SK-N-SH (cell line): Measurements from ENCODE around the gene USHBP1. TPM values are rescaled to one million over a fixed set of nuclear protein-coding genes. Genes with fewer than 3 reads are reported as not detected.

Source experiments
- CTCF ChIA-PET: fragments of 300-600, 350-600 bp; formaldehyde crosslinking; extraction: SDS; loops from one replicate; lab custom pipeline; 2021; lab: Yijun Ruan, JAX
- POLR2A ChIA-PET: fragments of 350-600 bp; sonication (Branson Sonifier 250); formaldehyde crosslinking; extraction: SDS; loops from one replicate; lab custom pipeline; 2020; ENCODE audit warnings: antibody characterized with exemption, inconsistent platforms; lab: Yijun Ruan, JAX
- DNase-seq: peaks from one replicate; pipeline ENCODE4 v3.0.0; 2012
- H2AFZ ChIP-seq: fragments of 200-600 bp; sonication (generic); 2 replicates; pipeline ENCODE4 v1.8.1; 2016; ENCODE audit warnings: antibody characterized with exemption, mild to moderate bottlenecking, low read depth
- H3F3A ChIP-seq: fragments of 200-600 bp; sonication (generic); replicated peaks from 2 replicates; pipeline ENCODE3; 2016; ENCODE audit warnings: antibody characterized with exemption, mild to moderate bottlenecking; ENCODE audit not compliant: insufficient read depth
- H3K27ac ChIP-seq, 2 experiments: fragments of 200-500 bp in 1 of 2; fragments of 200-600 bp in 1 of 2; sonication (Bioruptor generic) in 1 of 2; sonication (generic), shearing (Covaris generic) in 1 of 2; 2 replicates each; pipeline versions ENCODE4 v1.5.1 to v1.6.1; 2014 to 2016; ENCODE audit warnings: low read depth in 2 of 2, inconsistent platforms in 1 of 2, low read length in 1 of 2, mild to moderate bottlenecking in 1 of 2, mixed read lengths in 1 of 2
- H3K27me3 ChIP-seq: fragments of 200-600 bp; sonication (generic), shearing (Covaris generic); 2 replicates; pipeline ENCODE4 v1.6.1; 2016; ENCODE audit warnings: mixed run types; ENCODE audit not compliant: insufficient read depth
- H3K36me3 ChIP-seq, 2 experiments: fragments of 200-500 bp in 1 of 2; fragments of 200-600 bp in 1 of 2; sonication (Bioruptor generic) in 1 of 2; sonication (generic) in 1 of 2; replicated peaks in 1 of 2; 2 replicates each; pipeline versions ENCODE3 to v1.5.1; 2014 to 2016; ENCODE audit warnings: low read length in 1 of 2, mild to moderate bottlenecking in 1 of 2; ENCODE audit not compliant: insufficient read depth in 2 of 2, control insufficient read depth in 1 of 2
- H3K4me1 ChIP-seq, 2 experiments: fragments of 200-500 bp in 1 of 2; fragments of 200-600 bp in 1 of 2; sonication (Bioruptor generic) in 1 of 2; sonication (generic), shearing (Covaris generic) in 1 of 2; 2 replicates each; pipeline versions ENCODE4 v1.5.1 to v1.6.1; 2014 to 2016; ENCODE audit warnings: low read depth in 1 of 2, low read length in 1 of 2, mixed run types in 1 of 2; ENCODE audit not compliant: insufficient read depth in 2 of 2, control insufficient read depth in 1 of 2
- H3K4me2 ChIP-seq: fragments of 200-600 bp; sonication (generic), shearing (Covaris generic); 2 replicates; pipeline ENCODE4 v1.6.1; 2017; ENCODE audit warnings: mixed run types
- H3K4me3 ChIP-seq, 2 experiments: fragments of 200-500 bp in 1 of 2; fragments of 200-600 bp in 1 of 2; sonication (Bioruptor generic) in 1 of 2; sonication (generic), shearing (Covaris generic) in 1 of 2; 2 replicates each; pipeline versions ENCODE4 v1.5.1 to v1.8.1; 2014 to 2016; ENCODE audit warnings: low read depth in 2 of 2, inconsistent platforms in 1 of 2, low read length in 1 of 2, mild to moderate bottlenecking in 1 of 2, mixed read lengths in 1 of 2, moderate library complexity in 1 of 2
- H3K79me2 ChIP-seq: fragments of 200-600 bp; sonication (generic); 2 replicates; pipeline ENCODE4 v1.8.1; 2017; ENCODE audit warnings: mild to moderate bottlenecking; ENCODE audit not compliant: insufficient read depth
- H3K9ac ChIP-seq: fragments of 200-600 bp; sonication (generic); 2 replicates; pipeline ENCODE4 v1.6.1; 2017; ENCODE audit warnings: mixed run types
- H3K9me2 ChIP-seq: fragments of 200-600 bp; sonication (generic); 2 replicates; pipeline ENCODE4 v1.6.1; 2017; ENCODE audit warnings: mixed run types
- H3K9me3 ChIP-seq: fragments of 200-600 bp; sonication (generic); 2 replicates; pipeline ENCODE4 v1.6.1; 2017; ENCODE audit warnings: mixed run types, mild to moderate bottlenecking, moderate library complexity
- H4K20me1 ChIP-seq: fragments of 200-600 bp; sonication (generic); 2 replicates; pipeline ENCODE4 v1.6.1; 2017; ENCODE audit warnings: mild to moderate bottlenecking, mixed run types; ENCODE audit not compliant: insufficient read depth
- EZH2phosphoT487 ChIP-seq: fragments of 200-600 bp; sonication (generic); IDR thresholded peaks from 2 replicates; pipeline ENCODE4 v1.6.1; 2017; ENCODE audit warnings: low read depth, mixed run types, mild to moderate bottlenecking, antibody characterized with exemption, moderate library complexity, borderline replicate concordance
- FOSL2 ChIP-seq: IDR thresholded peaks from 2 replicates; pipeline ENCODE4 v1.4.0; 2012; ENCODE audit warnings: low read depth, mild to moderate bottlenecking, moderate library complexity, borderline replicate concordance
- FOXM1 ChIP-seq: IDR thresholded peaks from 2 replicates; pipeline ENCODE4 v1.4.0; 2012; ENCODE audit warnings: low read depth, mild to moderate bottlenecking
- GABPA ChIP-seq: IDR thresholded peaks from 2 replicates; pipeline ENCODE4 v1.4.0; 2012; ENCODE audit warnings: low read depth, mild to moderate bottlenecking
- GATA2 ChIP-seq: sonication (generic); formaldehyde crosslinking; IDR thresholded peaks from 2 replicates; pipeline ENCODE4 v1.5.0; 2020; ENCODE audit warnings: mild to moderate bottlenecking, missing genetic modification reagents
- NFIC ChIP-seq: IDR thresholded peaks from 2 replicates; pipeline ENCODE4 v1.4.0; 2012; ENCODE audit warnings: borderline replicate concordance
- NRF1 ChIP-seq: IDR thresholded peaks from 2 replicates; pipeline ENCODE4 v1.6.1; 2012; ENCODE audit warnings: low read depth, mild to moderate bottlenecking, low read length
- RFX5 ChIP-seq: IDR thresholded peaks from 2 replicates; pipeline ENCODE4 v1.6.1; 2012; ENCODE audit warnings: mild to moderate bottlenecking, improper control_type of control experiment, low read length
- RXRA ChIP-seq: IDR thresholded peaks from 2 replicates; pipeline ENCODE4 v1.4.0; 2012; ENCODE audit warnings: low read depth, mild to moderate bottlenecking, borderline replicate concordance
- SIN3A ChIP-seq: IDR thresholded peaks from 2 replicates; pipeline ENCODE4 v1.6.1; 2012; ENCODE audit warnings: low read depth, mild to moderate bottlenecking, low read length, moderate library complexity, borderline replicate concordance
- TAF1 ChIP-seq: IDR thresholded peaks from 2 replicates; pipeline ENCODE4 v1.6.1; 2012; ENCODE audit warnings: low read depth, mild to moderate bottlenecking, low read length, moderate library complexity, borderline replicate concordance
- TCF12 ChIP-seq: IDR thresholded peaks from 2 replicates; pipeline ENCODE4 v1.4.0; 2012
- TEAD4 ChIP-seq: IDR thresholded peaks from 2 replicates; pipeline ENCODE4 v1.4.0; 2012; ENCODE audit warnings: mild to moderate bottlenecking, borderline replicate concordance; ENCODE audit not compliant: insufficient read depth
- USF1 ChIP-seq: IDR thresholded peaks from 2 replicates; pipeline ENCODE4 v1.4.0; 2012; ENCODE audit warnings: low read depth, borderline replicate concordance
- YY1 ChIP-seq: IDR thresholded peaks from 2 replicates; pipeline ENCODE4 v1.4.0; 2012; ENCODE audit warnings: low read depth, mild to moderate bottlenecking
- WGBS: methylation state at CpG from one replicate; pipeline ENCODE4 v1.1.6; 2017; ENCODE audit warnings: low lambda C conversion rate; 5-methylcytosine and 5-hydroxymethylcytosine counted together
- polyA plus RNA-seq, 3 experiments: library from polyadenylated mRNA; depleted of rRNA; stranded (reverse); fragments of >200 nt; gene quantifications; 2 replicates each; pipeline ENCODE4 v1.2.3, GENCODE V29; 2012
- TF ChIP-seq, protein P1 (sequence below): fragments of 200-600 bp; sonication (generic); IDR thresholded peaks from 2 replicates; pipeline ENCODE4 v1.6.1; 2017; ENCODE audit warnings: antibody characterized with exemption, mild to moderate bottlenecking, moderate library complexity
- TF ChIP-seq, protein P2 (sequence below): IDR thresholded peaks from 2 replicates; pipeline ENCODE4 v1.4.0; 2012; ENCODE audit warnings: low read depth, borderline replicate concordance

The USHBP1 gene
- polyA plus RNA-seq, 1 of the 3 experiments (the other 2 are of a cell fraction): 0.03 TPM

DNA sequence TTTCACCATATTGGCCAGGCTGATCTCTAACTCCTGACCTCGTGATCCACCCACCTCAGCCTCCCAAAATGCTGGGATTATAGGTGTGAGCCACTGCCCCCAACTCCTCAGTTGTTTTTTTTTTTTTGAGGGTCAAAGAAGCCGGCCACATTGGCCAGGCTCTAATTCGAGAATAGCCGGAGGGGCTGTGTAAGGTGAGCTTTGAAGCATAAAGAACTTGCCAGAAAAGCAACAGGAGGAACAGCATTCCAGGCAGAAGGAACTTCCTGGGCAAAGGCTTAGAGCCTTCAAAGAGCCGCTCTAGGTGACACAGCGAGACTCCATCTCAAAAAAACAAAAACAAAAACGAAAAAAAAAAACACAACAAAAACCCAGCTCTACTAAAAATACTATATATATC lies 1.5 kb upstream of the USHBP1 start:
- H3K9me3 ChIP-seq: no peaks in the 10 kb centered on the region
- no peak overlapping the region for H3K27ac ChIP-seq
- H4K20me1 ChIP-seq: no peaks in the 10 kb centered on the region
- H3K9me2 ChIP-seq: no peaks in the 10 kb centered on the region
- DNase-seq: no peak
- H3F3A ChIP-seq: peaks cover 11% of the 10 kb centered on the region
- ChIA-PET POLR2A (interaction anchor here (2.2 kb wide), 1 partner anchor 51 kb away, joined by 14 read pairs; the partner anchor contains the start of gene USE1), CTCF (interaction anchor here (1.3 kb wide), 1 partner anchor 14 kb away, joined by 5 read pairs; no protein-coding TSS in a partner anchor)
- TF ChIP-seq GATA2: no peak
- no peak for TF ChIP-seq RFX5
- TF ChIP-seq EZH2phosphoT487: no peak
- TF ChIP-seq TAF1: no peak
- TF ChIP-seq FOSL2: no peak
- no peak for TF ChIP-seq FOXM1
- TF ChIP-seq YY1: no peak
- TF ChIP-seq, protein P1, sequence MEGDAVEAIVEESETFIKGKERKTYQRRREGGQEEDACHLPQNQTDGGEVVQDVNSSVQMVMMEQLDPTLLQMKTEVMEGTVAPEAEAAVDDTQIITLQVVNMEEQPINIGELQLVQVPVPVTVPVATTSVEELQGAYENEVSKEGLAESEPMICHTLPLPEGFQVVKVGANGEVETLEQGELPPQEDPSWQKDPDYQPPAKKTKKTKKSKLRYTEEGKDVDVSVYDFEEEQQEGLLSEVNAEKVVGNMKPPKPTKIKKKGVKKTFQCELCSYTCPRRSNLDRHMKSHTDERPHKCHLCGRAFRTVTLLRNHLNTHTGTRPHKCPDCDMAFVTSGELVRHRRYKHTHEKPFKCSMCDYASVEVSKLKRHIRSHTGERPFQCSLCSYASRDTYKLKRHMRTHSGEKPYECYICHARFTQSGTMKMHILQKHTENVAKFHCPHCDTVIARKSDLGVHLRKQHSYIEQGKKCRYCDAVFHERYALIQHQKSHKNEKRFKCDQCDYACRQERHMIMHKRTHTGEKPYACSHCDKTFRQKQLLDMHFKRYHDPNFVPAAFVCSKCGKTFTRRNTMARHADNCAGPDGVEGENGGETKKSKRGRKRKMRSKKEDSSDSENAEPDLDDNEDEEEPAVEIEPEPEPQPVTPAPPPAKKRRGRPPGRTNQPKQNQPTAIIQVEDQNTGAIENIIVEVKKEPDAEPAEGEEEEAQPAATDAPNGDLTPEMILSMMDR: no peak
- TF ChIP-seq NFIC: no peak
- TF ChIP-seq GABPA: no peak
- no peak for TF ChIP-seq TEAD4
- TF ChIP-seq TCF12: no peak
- no peak for TF ChIP-seq SIN3A
- H3K9ac ChIP-seq: no peak overlapping the region
- WGBS: 90% methylated on average over 7 of the region's 7 CpGs
- H3K4me2 ChIP-seq: no peak overlapping the region
- H3K79me2 ChIP-seq: peaks cover 31% of the 10 kb centered on the region; the same call in 1 of the 2 replicates
- no peak overlapping the region for H3K4me3 ChIP-seq
- peak overlapping the region; percentile 85; the same call in 1 of the 2 replicates for H2AFZ ChIP-seq
- H3K27me3 ChIP-seq: no peaks in the 10 kb centered on the region
- H3K4me1 ChIP-seq: peaks cover 0 to 6% of the 10 kb centered on the region in 2 experiments; a peak in 1 of 4 replicates
- H3K36me3 ChIP-seq: peaks cover under 1 to 3% of the 10 kb centered on the region in 2 experiments

DNA sequence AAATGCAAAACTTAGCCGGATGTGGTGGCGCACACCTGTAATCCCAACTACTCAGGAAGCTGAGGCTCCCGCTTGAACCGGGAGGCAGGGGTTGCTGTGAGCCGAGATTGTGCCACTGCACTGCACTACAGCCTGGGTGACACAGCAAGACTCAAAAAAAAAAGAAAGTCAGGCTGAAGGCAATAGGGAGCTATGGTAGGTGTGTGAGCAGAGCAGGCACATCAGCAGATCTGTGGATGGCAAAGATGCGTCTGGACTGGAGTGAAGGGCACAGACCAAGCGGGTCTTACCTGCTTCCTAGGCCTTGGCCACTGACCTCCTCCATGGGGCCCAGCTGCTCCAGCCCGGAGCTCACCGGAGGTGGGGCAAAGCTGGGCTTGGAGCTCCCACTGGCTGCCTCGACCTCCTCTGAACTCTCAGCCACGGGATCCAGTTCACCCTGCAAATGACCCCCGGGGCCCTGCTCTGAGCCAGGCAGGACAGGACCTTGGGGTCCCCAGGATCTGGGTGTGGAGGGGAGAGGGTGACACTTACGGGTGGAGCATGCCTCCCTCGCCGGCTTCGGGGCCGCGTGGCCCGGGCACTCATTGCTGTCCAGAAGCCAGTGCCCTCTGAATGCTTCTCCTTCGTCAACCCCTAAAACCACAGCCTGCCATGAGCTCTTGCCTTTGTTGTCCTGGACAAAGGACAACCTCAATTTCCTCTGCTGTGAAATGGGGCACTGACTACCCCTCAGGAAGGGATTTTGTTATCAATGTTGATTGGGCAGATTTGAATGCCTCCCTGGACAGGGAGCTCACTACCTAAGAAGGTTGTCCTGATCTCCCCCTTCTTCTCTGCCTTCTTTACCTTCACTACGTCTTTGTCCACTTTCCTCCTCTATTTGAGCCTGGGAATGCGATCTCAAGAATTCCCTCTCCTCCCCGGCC lies 569 bp downstream of the USHBP1 start:
- Histone ChIP-seq H3K27ac (no peak overlapping the region), H3K27me3 (no peaks in the 10 kb centered on the region), H3K79me2 (peaks cover 16% of the 10 kb centered on the region; the same call in 1 of the 2 replicates), H3K4me1 (peaks cover 0 to 6% of the 10 kb centered on the region in 2 experiments; a peak in 1 of 4 replicates), H3K9me2 (no peaks in the 10 kb centered on the region), H3K9ac (no peak overlapping the region), H3K4me3 (no peak overlapping the region), H2AFZ (no peak overlapping the region), H4K20me1 (no peaks in the 10 kb centered on the region), H3K4me2 (no peak overlapping the region), H3K9me3 (0 out of 2 replicates have a peak, but pooled peaks cover 9% of the 10 kb centered on the region), H3K36me3 (peaks cover 0 to 2% of the 10 kb centered on the region in 2 experiments), H3F3A (peaks cover 11% of the 10 kb centered on the region)
- WGBS: 90% methylated on average over 11 of the region's 23 CpGs
- no peak for DNase-seq
- TF ChIP-seq NRF1: no peak
- TF ChIP-seq USF1: no peak
- TF ChIP-seq, protein P2, sequence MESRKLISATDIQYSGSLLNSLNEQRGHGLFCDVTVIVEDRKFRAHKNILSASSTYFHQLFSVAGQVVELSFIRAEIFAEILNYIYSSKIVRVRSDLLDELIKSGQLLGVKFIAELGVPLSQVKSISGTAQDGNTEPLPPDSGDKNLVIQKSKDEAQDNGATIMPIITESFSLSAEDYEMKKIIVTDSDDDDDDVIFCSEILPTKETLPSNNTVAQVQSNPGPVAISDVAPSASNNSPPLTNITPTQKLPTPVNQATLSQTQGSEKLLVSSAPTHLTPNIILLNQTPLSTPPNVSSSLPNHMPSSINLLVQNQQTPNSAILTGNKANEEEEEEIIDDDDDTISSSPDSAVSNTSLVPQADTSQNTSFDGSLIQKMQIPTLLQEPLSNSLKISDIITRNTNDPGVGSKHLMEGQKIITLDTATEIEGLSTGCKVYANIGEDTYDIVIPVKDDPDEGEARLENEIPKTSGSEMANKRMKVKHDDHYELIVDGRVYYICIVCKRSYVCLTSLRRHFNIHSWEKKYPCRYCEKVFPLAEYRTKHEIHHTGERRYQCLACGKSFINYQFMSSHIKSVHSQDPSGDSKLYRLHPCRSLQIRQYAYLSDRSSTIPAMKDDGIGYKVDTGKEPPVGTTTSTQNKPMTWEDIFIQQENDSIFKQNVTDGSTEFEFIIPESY: no peak
- TF ChIP-seq TAF1: no peak
- no peak for TF ChIP-seq NFIC
- TF ChIP-seq RXRA: no peak
- TF ChIP-seq GATA2: no peak
- no peak for TF ChIP-seq TCF12
- ChIA-PET CTCF (interaction anchor here (0.7 to 1.5 kb wide), 5 partner anchors 19 to 197 kb away, joined by 3 to 4 read pairs (median 3); partner anchors contain the start of gene MRPL34), POLR2A (no interaction called here)
